CD4-positive, alpha-beta T cell treated with Interleukin-4 for 1 hour (primary cell): ENCODE results near the gene RGL3.
"Not testable (repeated sequence)": the region's sequence is repeated elsewhere in the genome, so short reads cannot be mapped to it uniquely, and the experiment has no call there.

Experiments
- DNase-seq, 2 donors: peaks; one replicate each; pipeline ENCODE4 v3.0.0-alpha.2; 2020 to 2022

Gene RGL3

GRCh38 chr19:11416346-11417052 is 2.6 kb downstream of the RGL3 start:
- DNase-seq: no peak

GRCh38 chr19:11414544-11414943 is 4.6 kb downstream of the RGL3 start:
- no peak for DNase-seq

GRCh38 chr19:11410682-11411081 is 8.4 kb downstream of the RGL3 start:
- DNase-seq: no peak

DNA sequence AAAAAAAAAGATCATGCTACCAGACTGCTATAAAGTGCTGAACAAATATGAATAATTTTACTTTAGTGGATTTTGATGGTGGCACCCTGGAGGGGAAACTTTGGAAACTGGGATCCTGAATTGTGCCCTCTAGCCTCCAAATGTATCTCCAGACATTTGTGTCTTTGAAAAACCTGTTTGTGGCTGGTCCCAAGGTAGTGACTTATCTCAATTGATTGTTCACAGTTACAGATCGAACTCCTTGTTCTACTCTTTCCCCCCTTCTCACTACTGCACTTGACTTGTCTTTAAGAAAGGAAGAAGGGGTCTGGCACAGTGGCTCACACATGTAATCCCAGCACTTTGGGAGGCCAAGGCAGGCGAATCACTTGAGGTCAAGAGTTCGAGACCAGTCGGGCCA is 10.5 kb downstream of the RGL3 start:
- DNase-seq: no peak

- not testable (repeated sequence) for DNase-seq
Observed at GRCh38 chr19:11406703-11407236, 12.3 kb downstream of the RGL3 start.

DNA sequence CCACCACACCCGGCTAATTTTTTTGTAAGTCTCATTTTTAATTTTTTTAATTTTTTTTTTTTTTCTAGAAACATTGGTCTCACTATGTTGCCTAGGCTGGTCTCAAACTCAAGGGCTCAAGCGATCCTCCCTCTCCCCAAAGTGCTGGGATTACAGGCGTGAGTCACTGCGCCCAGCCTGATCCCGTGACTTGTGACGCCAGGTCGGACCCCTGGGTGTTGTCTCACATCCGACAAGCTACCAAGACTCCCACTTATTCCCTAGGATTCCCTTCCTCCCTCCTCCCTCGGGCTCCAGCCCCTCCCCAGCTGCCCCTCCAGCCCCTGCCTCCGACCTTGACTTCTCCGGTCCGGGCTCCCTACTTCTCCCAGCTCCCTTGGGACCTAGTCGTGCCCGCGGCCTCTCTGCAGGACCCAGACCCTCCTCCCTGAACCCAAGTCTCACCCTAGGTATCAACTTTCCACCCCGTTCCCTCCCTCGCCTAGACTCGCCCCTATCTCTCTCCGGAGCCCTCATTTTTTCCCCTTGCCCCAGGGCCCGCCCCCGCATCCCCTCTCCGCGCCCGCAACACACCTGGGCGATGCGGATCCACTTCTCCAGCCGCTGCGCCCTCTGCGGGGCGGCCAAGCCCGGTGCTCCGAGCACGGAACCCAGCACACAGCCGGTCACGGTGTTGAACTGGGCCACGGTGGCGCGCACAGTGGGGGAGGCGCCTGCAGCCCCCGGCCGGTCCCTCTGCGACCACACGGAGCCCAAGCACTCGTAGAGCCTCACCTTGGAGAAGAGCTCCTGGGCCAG is 13.1 kb downstream of the RGL3 start:
- peak; percentile 27 to 37 for DNase-seq

DNA sequence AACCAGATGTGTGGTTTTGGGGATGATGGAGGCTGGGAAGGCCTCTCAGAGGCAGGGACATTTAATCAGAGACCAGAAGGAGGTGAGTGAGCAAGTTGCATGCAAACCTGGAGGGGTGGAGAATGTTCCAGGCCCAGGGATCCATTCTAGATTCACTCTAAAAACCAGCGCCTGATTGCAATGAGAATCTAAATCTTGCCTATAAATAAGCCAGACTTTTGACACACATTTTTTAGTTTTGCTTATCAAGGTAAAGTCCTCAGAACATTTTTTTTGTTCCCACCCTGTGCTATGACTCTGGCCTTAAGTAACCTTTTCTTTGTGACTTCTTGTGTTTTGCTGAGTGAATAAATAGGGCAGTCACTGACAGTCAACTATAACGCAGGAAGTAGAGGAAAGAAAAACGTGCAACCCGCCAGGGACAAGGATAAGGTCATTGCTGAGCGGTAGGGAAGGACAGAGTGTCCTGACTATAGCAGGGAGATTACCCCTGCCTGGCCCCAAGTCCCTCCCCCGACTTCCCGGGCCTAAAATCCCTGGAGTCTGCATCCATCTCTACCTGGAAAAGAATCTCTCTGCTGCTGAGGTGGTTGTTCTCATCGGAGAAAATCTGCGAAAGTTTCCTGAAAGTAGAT is 14.4 kb downstream of the RGL3 start:
- DNase-seq: no peak

- DNase-seq: no peak
Observed at GRCh38 chr19:11401808-11402543, 17.1 kb downstream of the RGL3 start.

GRCh38 chr19:11400798-11401197 is 18.3 kb downstream of the RGL3 start:
- no peak for DNase-seq

DNA sequence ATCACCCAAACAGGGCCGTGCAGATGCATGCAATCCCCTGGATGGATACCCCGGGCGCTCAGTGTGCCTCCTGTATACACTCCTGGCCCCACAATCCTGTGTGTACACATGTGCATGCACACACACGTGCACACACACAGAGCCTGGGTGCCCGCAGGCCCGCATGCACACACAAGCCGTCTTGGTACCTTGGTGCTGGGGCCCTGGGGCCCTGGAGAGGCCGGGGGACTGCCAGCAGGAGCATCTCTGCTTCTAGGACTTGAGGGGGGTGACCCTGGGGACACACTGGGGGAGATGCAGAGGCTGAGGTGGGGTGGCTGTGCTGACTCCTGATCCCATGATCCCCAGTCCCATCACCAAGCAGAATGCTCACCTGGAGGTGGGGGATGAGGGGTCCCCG is 19.4 kb downstream of the RGL3 start:
- DNase-seq: no peak

DNA sequence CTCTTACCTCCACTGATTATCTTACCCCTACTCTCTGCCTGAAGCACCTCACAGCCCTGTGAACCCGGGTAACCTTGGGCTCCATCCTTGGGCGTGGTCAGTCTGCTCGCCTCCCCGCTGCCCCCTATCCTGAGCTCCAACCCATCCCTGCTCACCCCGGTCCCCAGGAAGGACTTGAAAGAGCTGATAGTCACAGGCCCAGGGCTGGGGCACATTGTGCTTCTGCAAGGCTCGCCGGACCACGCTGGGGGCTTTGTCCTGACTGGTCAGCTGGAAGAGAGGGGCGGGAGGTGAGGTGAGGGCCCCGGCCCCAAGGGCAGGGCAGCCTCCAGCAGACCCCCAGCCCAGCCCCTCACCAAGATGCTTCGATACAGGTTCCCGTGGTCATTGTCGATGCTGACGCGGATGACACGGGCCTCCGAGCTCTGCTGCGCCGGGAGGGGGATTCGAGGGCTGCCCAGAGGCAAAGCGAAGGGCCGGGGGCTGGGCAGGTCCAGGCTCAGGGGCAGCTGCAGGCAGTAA is 22.0 kb downstream of the RGL3 start:
- no peak for DNase-seq

- DNase-seq: no peak
Observed at GRCh38 chr19:11390933-11391680, 28.0 kb downstream of the RGL3 start.

DNA sequence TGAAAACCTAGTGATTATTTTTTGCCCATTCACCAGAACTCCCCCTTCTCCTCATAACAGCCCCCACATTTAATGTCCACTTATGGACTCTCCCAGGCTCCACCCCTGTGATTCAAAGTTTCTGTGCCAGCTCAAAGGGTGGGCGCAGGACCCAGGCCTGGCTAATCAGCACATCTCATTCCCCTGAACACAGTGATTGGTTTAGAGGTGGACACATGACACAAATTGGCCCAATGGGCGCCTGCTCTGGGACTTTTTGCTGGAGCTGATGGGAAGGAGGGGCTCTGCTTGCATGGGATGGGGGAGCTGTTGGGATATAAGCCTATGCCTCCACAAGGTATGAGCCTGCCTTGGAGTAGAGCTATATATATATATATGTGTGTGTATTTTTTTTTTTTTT is 28.8 kb downstream of the RGL3 start:
- no peak for DNase-seq

DNA sequence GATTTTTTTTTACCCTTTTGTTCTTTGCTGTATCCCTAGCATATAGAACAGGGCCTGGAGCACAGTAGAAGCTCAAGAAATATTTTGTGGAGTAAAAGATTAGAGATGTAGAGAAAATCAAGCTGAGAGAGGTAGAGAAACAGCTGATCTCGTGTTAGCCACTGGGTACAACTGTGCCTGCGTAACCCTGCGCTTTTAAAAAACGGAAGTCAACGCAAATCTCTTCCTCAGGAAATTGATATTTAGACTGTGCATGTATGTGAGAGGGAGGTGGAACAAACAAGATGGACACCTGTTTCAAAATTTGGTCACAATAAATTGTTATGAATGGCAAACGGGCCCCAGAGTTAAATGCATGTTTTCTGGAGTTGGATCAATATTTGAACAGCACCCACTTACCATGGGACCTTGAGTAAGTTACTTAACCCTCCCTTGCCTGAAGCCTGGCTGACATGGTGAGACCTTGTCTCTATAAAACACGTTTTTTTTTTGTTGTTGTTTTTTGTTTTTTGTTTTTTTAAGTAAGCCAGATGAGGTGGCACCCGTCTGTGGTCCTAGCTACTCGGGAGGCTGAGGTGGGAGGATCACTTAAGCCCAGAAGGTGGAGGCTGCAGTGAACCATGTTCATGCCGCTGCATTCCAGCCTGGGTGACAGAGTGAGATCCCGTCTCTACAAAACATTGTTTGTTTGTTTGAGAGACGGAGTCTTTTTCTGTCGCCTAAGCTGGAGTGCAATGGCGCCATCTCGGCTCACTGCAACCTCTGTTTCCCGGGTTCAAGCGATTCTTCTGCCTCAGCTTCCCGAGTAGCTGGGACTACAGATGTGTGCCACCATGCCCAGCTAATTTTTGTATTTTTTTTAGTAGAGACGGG is 31.7 kb downstream of the RGL3 start:
- DNase-seq: peak in 1 of 2 donors; percentile 35

GRCh38 chr19:11384778-11385129 is 34.4 kb downstream of the RGL3 start:
- no peak for DNase-seq

DNA sequence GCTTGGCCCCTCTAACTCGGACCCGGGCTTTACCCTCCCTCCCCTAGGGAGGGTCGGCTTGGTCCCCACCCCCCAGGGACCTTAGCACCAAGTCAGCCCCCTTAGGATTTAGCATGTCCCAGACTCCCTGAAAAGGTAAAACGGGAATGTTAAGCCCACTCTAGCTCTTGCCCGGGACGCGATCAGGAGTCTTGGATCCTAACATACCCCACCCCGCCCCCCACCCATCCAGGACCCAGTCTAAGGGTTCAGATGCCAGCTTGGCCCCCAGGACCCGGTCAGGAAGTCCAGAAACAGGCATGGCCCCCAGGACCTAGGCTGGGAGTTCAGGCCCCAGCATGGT is 35.4 kb downstream of the RGL3 start:
- no peak for DNase-seq

DNA sequence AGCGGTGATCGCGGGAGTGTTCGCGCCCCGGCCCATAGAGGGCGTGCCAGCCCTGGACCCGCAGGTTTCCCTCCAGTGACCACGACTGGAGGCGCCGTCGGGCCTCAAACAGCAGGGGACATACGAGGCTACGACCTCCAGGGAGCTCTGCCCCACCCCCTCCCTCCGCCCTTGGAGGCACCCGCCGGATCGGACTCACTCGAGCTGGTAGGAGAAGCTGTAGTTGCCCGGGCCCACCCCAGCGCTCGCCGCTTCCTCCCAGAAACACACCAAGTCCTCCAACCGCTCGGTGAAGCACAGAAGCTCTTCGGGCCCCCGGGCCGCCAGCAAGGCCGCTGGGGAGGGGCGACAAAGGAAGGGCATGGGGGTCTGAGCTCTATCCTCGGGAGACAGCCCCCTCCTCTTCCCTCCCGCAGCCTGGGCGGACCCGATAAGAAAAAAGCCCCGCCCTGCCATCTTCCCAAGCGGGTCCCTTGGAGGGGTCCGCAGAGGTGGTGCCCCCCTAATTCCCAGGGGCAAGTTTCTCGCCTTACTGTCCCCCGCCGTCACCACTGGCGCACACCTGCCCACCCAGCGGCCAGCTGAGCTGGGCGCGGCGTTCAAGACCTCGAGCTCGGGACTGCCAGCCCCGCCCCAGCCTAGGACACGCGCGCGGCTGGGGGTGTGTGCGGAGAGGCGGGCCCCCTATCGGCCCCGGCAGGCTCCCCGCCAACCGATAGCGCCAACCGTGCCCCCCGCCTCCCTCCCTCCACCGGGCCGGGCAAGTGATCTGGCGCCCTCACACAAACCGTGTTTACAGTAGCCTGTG is 36.0 kb downstream of the RGL3 start:
- peak; percentile 45 to 62 for DNase-seq

DNA sequence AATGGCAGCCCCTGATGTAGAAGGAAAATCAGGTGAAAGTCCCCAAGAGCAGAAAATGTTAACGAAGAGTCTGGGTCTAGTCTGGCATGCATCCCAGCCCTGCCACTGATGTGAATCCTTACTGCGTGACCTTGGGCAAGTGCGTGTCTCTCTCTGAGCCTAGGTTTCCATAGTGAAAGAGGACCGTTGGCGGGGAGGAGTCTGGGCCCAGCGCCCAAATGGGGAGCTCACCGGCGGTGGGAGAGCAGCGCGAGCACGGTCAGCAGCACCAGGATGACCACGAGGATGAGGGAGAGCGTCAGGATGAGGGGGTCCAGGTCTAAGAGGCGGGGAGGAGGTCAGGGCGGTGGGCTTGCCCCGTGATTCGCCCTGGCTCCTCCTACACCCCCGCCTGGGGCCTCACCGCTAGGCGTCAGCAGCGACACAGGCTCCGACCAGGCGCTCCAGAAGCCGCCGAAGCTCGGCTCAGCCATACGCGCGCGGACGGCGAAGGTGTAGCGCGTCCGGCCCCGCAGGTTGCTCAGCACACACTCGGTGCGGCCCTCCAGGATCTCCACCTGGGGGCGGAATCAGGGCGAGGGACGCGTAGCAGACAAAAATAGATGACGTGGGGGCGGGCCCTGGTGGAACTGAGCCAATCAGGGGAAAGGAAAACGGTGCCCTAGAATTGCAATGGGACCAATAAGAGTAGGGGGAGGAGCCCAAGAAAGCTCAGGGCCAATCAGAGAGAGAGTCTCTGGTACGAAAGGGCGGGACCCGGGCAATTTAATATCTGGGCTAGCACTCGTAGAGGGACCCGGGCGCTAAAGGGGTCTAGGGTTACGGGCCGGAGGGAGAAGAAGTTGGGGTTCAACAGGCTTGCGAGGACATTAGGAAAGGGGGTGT is 38.2 kb downstream of the RGL3 start:
- DNase-seq: peak; percentile 99

DNA sequence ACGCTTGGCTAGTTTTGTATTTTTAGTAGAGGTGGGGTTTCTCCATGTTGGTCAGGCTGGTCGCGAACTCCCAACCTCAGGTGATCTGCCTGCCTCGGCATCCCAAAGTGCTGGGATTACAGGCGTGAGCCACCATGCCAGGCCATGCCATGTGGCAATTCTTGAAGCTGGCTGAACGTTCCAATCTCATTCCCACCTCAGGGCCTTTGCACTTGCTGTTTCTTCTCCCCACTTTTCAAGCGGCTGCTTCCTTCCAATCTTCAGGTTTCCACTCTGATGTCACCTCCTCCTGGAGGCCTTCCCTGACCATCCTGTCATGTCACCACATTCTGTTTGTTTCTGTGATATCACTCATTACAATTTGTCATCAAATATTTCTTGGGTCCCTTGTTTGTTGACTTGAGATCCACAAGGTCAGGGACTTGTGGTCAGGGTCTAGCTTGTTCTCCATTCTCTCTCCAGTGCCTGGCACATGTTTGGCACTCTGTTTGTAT is 39.2 kb downstream of the RGL3 start:
- DNase-seq: peak in 1 of 2 donors; percentile 9
